HG02798 (cell line): ENCODE results near the gene HOXD13.

ENCODE experiments used
- ATAC-seq: cut with Tn5 transposase; IDR thresholded peaks from one replicate; pipeline ENCODE4 v1.9.1; 2021; ENCODE audit warnings: mild to moderate bottlenecking; ENCODE audit not compliant: unreplicated experiment, poor library complexity

Gene HOXD13

DNA sequence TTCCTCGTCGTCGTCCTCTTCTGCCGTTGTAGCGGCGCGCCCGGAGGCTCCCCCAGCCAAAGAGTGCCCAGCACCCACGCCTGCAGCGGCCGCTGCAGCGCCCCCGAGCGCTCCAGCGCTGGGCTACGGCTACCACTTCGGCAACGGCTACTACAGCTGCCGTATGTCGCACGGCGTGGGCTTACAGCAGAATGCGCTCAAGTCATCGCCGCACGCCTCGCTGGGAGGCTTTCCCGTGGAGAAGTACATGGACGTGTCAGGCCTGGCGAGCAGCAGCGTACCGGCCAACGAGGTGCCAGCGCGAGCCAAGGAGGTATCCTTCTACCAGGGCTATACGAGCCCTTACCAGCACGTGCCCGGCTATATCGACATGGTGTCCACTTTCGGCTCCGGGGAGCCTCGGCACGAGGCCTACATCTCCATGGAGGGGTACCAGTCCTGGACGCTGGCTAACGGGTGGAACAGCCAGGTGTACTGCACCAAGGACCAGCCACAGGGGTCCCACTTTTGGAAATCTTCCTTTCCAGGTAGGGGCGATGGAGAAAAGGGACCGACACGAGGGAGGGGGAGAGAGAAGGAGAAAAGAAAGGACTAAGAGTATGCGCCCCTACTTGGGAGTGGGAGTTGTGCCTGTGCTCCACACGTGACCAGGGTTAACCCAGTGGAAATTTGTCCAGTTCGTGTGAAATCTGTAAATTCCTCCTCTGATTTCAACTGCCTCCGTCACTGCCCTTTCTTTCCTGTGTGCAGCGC is 800 bp downstream of the HOXD13 start:
- ATAC-seq = no peak

DNA sequence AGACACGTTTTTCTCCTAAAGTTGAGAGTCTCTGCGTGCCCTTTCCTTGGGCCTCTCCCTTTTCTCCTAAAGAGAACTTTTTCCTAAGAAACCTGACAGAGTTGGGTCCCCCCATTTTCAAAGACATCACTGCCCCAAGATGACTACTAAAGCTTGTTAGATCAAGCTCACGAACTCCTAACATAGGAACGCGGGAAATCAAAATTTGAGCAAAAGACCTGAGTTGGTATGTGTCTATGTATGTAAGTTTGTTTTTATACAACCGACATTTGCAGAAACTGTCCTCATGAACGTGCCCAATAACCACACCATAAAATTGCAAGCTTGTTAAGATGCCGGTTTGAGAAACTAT is 1.4 kb downstream of the HOXD13 start:
- ATAC-seq = no peak

DNA sequence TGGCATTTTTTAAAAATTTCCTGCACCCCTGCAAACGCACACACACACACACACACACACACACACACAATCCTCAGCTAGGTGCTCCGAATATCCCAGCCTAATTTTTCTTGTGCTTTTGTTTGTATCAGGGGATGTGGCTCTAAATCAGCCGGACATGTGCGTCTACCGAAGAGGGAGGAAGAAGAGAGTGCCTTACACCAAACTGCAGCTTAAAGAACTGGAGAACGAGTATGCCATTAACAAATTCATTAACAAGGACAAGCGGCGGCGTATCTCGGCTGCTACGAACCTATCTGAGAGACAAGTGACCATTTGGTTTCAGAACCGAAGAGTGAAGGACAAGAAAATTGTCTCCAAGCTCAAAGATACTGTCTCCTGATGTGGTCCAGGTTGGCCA is 1.8 kb downstream of the HOXD13 start:
- ATAC-seq = no peak

DNA sequence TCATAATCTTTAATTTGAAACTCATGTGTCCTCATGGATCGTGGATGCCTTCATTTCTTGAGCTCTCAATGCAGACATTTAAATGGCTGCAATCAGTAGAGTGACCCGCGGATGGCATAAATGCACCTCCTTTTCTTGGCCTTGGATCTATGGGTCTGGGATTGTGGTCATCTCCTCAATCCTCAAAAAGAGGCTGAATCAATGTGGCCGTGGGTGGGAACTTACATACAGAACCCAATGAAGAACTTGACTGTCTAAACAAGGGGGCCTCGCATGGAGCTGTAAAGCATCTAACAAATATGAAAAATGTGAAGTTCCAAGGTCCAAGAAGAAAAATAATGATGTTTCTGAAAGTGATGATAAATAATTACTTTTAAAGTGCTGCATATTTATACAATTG is 2.9 kb downstream of the HOXD13 start:
- ATAC-seq = no peak

DNA sequence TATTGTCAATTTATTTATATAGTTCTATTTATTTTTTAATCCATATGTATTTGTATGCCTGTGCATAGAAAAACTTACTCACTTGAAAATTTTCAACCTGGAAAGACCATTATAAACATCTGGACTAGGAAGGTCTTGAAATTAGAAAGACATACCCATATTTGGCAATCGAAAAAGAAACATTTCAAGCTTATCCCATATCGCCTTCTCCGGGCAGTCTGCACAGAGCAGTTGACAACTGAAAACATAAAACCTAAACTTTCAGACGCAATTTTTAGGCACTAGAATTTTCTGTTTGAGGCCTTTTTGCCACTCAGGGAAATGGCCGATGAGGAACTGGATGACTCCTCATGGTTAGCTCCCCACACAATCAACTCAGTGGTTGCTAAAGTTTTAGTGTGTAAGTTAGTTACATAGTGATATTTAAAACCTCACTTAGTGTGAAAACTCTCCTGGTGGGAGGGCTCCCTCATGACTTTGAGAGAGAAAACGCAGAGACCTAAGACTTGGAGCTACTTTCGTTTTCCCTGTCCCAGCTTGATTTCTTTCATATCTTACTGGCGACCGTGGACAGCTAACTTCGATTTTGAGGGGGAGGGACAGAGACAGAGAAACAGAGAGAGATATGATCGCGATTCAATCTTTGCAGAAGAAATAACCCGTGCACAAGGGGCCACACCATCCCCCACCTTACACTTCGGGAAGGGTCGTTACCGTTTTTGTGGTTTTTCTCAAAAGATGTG is 3.9 kb downstream of the HOXD13 start:
- no peak for ATAC-seq

DNA sequence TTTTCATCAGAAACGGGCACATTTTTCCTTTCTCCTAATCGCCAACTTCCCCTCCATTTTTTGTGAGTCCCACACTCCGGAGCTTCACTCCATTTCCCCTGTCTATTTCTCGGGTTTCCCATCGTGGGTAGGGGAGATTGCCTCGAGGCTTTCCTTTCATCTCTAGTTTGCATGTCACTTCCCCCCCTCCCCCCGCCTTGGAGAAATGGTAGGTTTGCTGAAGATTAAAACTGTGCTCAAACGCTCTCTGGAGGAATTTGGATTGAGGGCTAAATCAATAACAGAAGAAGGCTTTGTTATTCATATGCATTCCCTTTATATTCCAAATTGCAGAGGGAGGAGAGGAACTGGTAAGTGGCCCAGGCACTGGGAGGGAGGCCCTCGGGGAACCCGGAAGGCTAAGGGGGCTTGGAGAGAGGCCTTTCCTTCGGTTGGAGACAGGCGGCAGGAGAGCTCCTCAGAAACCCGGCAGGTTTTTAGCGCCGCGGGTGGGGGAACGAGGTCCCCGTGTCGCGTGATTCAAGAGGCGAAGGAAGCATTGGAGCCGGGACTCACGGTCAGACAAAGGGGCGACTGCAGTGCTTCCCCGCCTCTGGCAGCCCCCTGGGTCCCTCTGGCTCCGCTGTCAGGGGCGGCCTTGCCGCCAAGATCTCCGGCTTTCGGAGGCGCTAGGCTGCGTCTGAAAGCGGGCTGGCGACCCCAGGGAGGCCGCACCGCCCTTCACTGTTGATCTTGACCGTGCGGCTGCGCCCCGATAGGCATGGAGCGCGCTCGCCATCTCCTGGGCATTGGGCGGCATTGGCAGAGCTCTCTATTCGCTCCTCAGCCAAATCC is 4.7 kb downstream of the HOXD13 start:
- ATAC-seq = peak; percentile 94

DNA sequence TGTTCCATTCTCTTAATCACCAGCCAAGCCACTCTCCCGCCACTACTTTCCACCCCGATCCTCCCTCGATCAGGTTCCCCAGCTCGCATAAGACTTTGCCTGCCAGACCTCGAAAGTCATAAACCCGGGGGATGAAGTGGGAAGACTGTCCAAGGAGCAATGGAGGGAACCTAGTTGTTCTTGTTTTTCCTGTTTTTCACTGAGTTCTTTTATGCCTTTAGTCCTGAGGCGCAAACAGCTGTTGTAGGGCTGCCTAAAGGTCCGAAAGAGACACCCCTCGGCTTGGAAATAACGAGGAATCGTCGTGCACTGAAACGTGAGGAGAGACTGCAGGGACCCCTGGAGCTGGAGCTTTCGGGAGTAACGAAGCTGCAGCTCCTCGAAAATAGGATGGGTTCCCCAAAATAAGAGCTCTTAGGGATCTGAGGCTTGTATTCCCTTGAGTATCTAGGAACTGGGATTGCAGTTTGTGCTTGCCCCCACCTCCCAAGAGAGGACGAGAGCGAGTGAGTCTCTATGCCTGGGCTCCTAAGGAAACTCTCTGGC is 5.4 kb downstream of the HOXD13 start:
- ATAC-seq = peak; percentile 3

DNA sequence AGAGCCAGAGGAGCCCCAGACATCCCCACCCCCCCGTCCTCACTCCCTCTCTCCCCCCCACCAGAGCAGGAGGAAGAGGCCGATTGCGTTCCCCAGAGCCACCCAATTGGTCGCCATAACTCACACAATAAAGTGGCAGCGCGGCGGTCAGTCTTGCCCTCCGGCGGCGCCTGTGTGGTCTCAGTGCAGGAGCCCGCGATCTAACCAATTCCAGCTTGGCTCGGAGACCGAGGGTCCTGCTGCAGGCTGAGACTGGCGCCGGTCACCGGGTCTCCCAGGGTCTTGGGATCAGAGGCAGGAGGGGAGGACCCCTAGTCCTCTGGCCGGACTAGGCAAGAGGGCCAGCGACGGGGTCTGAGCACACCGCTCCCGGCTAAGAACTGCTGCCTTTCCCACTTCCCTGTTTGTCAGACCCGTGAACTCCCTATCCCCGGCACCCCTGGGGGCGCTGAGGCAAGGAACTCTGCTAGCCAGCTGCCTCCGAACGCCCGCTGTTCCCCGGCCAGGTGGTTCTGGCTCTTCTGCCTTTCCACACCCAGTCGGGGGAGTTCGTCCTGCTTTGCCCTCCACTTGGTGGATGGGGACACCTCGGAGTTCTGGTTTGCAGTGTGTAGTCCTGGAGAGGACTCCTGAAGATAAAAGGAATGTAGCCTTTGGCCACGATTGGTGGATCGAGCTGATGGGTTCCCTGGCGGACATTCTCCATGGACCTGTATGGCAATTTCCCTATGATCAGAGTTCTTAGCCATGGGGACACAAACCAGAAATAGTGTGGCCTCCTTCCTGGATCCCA is 6.0 kb downstream of the HOXD13 start:
- no peak for ATAC-seq

DNA sequence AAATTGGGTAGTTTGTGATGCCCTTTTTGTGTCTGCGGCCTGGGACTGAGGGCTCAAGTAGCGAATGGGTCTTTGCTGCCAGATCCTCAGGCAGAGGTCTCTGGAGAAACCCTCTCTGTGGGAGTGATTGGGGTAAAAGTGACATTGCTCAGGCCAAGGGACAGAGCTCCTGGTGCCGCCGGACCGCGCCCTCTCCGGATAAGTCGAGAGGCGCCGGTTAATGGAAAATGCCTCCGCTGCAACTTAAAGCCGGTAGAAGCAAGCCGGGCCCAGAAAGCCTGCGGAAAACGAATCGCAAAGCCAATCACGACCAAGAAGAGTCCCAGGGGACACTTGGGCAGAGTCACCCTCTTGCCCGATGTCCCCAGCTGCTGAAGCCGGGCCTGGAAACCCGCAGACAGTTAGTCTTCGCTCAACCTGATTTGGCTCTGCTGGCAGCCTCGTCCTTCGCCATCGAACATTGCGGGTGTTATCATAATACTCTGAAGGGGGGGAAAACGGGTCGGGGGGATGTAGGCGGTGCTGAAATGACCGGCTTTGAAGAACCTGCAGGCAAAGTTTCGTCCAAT is 6.7 kb downstream of the HOXD13 start:
- ATAC-seq = no peak

DNA sequence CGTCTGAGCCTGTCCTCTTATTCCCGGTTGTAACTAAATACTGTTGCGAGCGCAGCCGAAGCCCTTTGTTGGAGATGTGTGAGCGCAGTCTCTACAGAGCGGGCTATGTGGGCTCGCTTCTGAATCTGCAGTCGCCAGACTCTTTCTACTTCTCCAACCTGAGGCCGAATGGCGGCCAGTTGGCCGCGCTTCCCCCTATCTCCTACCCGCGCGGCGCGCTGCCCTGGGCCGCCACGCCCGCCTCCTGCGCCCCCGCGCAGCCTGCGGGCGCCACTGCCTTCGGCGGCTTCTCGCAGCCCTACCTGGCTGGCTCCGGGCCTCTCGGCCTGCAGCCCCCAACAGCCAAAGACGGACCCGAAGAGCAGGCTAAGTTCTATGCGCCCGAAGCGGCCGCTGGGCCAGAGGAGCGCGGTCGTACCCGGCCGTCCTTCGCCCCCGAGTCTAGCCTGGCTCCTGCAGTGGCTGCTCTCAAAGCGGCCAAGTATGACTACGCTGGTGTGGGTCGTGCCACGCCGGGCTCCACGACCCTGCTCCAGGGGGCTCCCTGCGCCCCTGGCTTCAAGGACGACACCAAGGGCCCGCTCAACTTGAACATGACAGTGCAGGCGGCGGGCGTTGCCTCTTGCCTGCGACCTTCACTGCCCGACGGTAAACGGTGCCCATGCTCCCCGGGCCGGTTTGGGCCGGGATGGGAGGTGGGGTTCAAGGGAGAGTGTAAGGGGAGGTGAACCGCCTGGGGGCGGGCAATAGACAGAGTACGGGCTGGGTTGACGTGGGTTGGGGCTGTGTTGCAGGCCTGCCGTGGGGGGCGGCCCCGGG is 7.4 kb downstream of the HOXD13 start, which contains the start of gene HOXD12:
Gene HOXD12 (plus strand): TSS at position 68 of the 819 bp plus-strand sequence. CDS start 7 bp downstream, at position 75.
- no peak for ATAC-seq

DNA sequence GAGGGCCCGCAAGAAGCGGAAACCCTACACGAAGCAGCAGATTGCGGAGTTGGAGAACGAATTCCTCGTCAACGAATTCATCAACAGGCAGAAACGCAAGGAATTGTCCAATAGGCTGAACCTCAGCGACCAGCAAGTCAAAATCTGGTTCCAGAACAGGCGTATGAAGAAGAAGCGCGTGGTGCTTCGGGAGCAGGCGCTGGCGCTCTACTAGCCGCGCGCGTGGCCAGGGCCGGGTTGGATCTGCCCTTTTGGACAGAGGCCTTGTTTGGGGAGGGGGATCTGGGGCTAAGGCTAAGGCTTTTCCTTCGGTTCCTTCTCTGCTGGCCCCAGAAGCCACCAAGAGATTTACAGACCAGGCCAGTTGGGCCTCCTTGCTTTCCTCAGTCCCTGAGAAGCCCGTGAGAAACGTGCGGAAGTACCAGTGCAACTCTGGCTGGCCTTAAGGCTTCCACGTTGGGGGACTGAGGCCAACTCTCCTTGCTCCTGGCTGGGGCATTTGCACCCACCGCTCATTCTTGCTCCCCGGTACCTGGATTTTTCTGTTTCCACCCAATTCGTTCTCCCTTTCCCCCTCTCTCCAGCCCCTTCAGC is 8.1 kb downstream of the HOXD13 start:
- no peak for ATAC-seq

DNA sequence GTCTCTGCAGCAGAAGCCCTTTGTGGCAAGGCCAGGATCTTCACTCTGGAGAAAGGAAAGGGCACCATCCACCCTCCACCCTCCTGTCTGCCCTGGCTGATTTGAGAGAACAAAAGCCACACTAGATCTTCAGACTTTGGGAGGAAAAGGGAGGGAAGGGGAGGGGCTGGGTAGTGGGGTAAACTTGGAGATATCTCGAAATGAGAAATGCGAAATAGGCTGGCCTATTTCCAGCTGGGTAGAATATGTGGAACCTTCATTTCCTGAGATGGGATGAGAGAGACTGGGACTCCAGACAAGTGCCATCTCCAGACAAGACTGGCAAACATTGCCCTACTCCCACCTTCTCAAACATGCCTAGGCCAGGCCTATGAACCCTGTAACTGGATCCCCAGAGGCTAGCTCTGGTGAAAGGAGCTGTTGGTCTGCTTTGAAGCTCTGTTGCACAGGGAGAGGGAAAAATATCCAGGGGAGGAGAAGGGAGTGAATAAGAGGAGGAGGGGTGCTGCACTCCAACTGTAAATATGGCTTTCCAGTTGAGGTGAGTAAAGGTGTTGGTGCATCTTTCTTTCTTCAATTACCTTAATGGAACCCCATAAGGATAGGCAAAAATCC is 8.8 kb downstream of the HOXD13 start:
- ATAC-seq = no peak

DNA sequence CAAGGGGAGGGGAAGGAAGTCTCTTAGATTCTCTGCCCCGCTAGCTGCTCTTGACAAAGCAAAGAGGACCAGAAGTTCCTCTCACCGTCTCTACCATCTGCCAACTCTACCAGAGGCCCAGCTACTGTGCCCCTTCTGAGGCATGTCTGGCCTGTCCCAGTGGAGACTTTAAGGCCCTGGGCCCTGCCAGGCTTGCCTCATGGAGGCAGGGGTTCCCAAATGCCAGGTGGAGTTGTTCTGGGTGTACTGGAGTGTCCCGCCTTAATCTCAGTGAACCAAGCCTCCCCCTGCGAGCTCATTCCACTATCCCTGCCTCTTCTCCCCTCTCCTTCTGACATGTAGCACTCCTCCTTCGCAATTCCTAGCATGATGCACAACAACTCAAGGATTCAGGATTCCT is 9.3 kb downstream of the HOXD13 start:
- no peak for ATAC-seq

DNA sequence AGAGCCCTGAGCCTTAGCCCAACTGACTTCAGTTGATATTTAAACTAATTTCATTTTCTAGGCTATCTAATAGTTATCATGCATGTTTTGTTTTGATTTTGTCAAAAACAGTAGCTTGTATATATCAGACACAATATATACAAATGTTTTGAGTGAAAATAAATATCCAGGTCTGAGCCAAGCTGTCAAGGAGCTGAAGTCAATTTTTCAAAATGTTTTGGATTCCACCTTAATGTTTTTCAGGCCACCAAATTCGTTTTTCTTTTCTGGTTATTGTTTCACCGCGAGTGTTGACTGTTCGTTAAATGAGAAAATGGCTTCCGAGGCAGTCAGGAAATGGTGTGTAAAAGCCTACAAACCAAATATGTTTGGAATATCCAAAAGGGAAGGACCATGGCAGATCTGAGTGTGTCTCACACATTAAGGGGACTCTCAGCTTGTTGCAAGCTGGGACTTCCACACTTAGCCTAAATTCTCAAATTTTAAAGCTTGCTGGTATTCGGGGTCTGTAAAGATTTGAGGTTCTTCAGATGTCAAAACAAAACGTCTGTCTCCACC is 9.9 kb downstream of the HOXD13 start:
- ATAC-seq = no peak

DNA sequence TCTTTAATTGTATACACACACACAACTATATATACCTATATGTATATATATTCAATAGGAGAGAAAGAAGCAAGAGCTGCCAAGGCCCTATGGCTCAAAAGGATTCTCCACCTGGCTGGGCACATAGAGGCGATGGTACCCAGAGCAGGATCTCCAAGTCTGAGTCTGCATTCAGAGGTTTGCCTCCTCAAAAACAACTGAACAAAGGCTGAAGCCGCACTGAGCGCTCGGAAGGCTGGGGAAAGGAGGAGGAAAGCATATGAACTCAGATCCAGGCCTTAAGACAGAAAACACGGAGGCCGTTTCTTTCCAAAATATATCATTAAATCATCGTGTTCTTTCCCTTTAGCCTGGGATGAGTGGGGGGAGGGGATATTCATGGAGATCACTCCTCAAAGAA is 10.7 kb downstream of the HOXD13 start:
- no peak for ATAC-seq

DNA sequence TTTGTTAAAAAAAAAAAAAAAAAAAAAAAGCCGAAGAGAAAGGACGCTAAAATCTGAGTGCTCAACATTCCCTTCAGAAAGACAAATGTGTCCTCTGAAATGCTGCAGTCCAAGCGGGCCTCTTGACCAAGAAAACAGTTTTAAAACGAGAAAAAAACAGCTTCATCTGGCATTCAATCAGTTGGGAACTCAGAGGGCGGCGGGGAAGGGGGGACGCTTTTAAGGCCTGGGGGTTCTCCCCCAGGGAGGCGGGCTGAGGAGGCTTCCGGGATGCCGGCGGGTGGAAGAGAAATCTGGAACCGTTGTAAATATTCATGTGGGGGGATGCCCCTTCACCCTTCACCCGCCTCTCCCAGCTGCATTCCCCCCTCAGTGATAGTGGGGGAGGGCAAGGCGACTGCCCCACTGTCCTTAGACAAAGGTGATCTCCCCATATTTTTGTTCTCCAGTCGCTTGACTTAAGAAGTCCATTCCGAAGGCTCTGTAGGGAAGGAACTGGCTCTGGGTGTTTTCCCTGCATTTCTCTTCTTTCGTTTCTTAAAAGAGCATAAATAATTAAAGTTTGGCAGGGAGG is 11.3 kb downstream of the HOXD13 start:
- ATAC-seq = no peak

DNA sequence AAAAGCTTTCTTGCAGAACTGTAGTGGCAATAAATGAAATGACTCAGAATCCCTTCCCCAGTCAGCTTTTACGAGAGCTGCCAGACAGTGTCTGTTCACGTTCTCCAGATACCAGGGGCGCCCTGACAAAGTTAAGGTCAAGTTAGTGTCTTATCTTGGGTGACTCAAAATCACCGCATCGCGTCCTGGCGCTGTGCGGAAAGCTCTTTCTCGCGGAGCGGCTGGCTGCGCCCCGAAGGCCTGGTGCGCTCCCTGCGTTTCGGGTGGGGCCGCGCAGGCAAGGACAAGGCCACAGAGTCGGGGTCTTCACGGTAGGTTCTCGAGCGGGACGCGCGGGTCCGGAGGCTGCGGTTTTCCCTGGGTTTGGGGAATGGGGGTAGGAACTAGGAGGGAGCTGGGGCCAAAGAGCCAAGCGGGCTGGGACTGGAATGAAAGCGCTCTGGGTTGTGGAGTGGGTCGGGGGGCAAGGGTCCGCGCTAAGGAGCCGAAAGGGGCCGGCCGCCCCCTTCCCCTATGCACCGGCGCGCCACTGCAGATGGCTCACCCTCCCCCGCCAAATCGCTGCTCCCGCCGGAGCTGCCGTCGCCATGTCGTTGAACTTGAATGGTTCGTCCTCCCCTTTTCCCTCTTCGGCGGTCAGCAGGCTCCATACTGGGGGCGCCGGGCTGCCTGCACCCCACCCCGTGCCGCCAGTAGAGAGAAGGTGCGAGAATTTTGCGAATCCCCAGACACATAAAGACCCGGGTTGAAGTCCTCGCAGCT is 12.0 kb downstream of the HOXD13 start:
- no peak for ATAC-seq
